ENCODE data around the gene PUS7. TPM values are rescaled to one million over a fixed set of nuclear protein-coding genes. Genes with fewer than 3 reads are reported as not detected.

The PUS7 gene
- total and polyA plus RNA-seq, 2 of the 8 experiments (the other 6 are each of a cell fraction or from before 2014, with no cell fraction given), result 18.9 to 65.2 TPM

GRCh38 chr7:105531792-105532671 lies 10.0 kb upstream of the PUS7 start, which contains the start of gene RINT1 (continued):
- no peak for TF ChIP-seq HDAC2 (IDR thresholded peaks at IDR 0.05; ENCODE audit: borderline replicate concordance in 1 of 2, low read depth in 2 of 2, low read length in 2 of 2)
- TF ChIP-seq E2F6 (IDR thresholded peaks at IDR 0.05), result no peak
- 0 out of 2 replicates have a peak, but pooled peaks have one; percentile 23 for TF ChIP-seq TEAD4 (IDR thresholded peaks at IDR 0.05; ENCODE audit: low read depth, low read length)
- no peak for TF ChIP-seq SUZ12 (IDR thresholded peaks at IDR 0.05; ENCODE audit: low read length)
- TF ChIP-seq CEBPB (IDR thresholded peaks at IDR 0.05; ENCODE audit: low read depth, low read length), result 0 out of 2 replicates have a peak, but pooled peaks have one; percentile 25
- TF ChIP-seq NANOG (IDR thresholded peaks at IDR 0.05; ENCODE audit: insufficient read depth, low read depth, low read length, poor library complexity, severe bottlenecking), result no peak
- TF ChIP-seq CBX8 (IDR thresholded peaks at IDR 0.05; ENCODE audit: borderline replicate concordance, low read depth, low read length), result no peak
- TF ChIP-seq ZNF274 (IDR thresholded peaks at IDR 0.05; ENCODE audit: borderline replicate concordance, extremely low read depth, low read length), result no peak
- no peak for TF ChIP-seq KDM1A (IDR thresholded peaks at IDR 0.05; ENCODE audit: borderline replicate concordance, low read length)
- TF ChIP-seq EGR1 (IDR thresholded peaks at IDR 0.05; ENCODE audit: borderline replicate concordance, low read depth, low read length), result peak; percentile 85
- TF ChIP-seq EP300 (IDR thresholded peaks at IDR 0.05; ENCODE audit: borderline replicate concordance in 1 of 2, low read depth in 2 of 2, low read length in 2 of 2), result no peak
- no peak for TF ChIP-seq GTF2F1 (IDR thresholded peaks at IDR 0.05; ENCODE audit: borderline replicate concordance, low read depth, low read length)
- no peak for TF ChIP-seq CTBP2 (IDR thresholded peaks at IDR 0.05; ENCODE audit: borderline replicate concordance, insufficient read depth, insufficient read length, low read length)
- TF ChIP-seq YY1 (IDR thresholded peaks at IDR 0.05; ENCODE audit: low read depth, low read length), result no peak
- TF ChIP-seq CBX5 (IDR thresholded peaks at IDR 0.05; ENCODE audit: low read depth, low read length), result no peak
